ENCODE measurements around the gene TRIM10.

GRCh38 chr6:30178837-30179236, 17.8 kb upstream of the TRIM10 start:
- TF ChIP-seq CTCF (IDR thresholded peaks at IDR 0.05) (no peak), POLR2AphosphoS5 (IDR thresholded peaks at IDR 0.05) (no peak)
